ENCODE results near the gene IRX3. TPM values are rescaled to one million over a fixed set of nuclear protein-coding genes. Genes with fewer than 3 reads are reported as not detected.

IRX3 gene
- total RNA-seq, 4 donors from 2014 or later, result 4.0 to 22.6 (median 8.9) TPM

DNA sequence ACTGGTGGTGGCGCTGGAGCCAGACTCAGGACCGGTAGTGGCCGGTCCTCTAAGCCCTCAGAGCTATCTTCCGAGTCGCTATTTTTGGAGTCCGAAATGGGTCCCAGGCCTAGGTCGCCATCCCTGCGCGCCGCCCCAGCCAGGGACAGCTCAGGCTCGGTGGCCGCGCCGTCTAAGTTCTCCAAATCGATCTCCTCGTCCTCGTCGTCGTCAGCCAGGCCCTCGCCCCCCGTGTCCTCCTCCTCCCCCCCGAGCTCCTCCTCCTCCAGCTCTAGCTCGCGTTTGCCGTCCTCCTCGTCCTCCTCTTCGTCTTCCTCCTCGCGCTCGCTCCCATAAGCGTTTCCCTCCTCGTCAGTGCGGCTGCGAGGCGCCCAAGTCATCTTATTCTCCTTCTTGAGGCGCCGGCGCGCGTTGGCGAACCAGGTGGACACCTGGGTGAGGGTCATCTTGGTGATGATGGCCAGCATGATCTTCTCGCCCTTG, 1.6 kb downstream of the IRX3 start:
- intact Hi-C loops (cut with DNase I), result loop anchor here (5.0 kb wide), 1 partner anchor 647 kb away; the partner anchor contains the start of gene IRX5
- peak overlapping the region in 1 of 3 donors; percentile 81 for H3K27ac ChIP-seq
- TF ChIP-seq POLR2A (IDR thresholded peaks at IDR 0.05), result no peak
- TF ChIP-seq, protein P1, sequence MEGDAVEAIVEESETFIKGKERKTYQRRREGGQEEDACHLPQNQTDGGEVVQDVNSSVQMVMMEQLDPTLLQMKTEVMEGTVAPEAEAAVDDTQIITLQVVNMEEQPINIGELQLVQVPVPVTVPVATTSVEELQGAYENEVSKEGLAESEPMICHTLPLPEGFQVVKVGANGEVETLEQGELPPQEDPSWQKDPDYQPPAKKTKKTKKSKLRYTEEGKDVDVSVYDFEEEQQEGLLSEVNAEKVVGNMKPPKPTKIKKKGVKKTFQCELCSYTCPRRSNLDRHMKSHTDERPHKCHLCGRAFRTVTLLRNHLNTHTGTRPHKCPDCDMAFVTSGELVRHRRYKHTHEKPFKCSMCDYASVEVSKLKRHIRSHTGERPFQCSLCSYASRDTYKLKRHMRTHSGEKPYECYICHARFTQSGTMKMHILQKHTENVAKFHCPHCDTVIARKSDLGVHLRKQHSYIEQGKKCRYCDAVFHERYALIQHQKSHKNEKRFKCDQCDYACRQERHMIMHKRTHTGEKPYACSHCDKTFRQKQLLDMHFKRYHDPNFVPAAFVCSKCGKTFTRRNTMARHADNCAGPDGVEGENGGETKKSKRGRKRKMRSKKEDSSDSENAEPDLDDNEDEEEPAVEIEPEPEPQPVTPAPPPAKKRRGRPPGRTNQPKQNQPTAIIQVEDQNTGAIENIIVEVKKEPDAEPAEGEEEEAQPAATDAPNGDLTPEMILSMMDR (IDR thresholded peaks at IDR 0.05), result no peak
- H3K9me3 ChIP-seq, result no peaks in the 10 kb centered on the region
- H3K4me3 ChIP-seq (replicated peaks in 1 of 3), result peak overlapping the region in 2 of 3 donors; percentile 35 to 64
- DNase-seq, result peak in 1 of 2 donors; percentile 10
- H3K4me1 ChIP-seq, result peaks cover 30 to 48% of the 10 kb centered on the region in 2 donors
- 6 to 8% methylated on average over 38 to 41 of the region's 42 CpGs for WGBS, 2 donors
- H3K36me3 ChIP-seq, result no peaks in the 10 kb centered on the region
- peaks cover 51% of the 10 kb centered on the region for H3K27me3 ChIP-seq

DNA sequence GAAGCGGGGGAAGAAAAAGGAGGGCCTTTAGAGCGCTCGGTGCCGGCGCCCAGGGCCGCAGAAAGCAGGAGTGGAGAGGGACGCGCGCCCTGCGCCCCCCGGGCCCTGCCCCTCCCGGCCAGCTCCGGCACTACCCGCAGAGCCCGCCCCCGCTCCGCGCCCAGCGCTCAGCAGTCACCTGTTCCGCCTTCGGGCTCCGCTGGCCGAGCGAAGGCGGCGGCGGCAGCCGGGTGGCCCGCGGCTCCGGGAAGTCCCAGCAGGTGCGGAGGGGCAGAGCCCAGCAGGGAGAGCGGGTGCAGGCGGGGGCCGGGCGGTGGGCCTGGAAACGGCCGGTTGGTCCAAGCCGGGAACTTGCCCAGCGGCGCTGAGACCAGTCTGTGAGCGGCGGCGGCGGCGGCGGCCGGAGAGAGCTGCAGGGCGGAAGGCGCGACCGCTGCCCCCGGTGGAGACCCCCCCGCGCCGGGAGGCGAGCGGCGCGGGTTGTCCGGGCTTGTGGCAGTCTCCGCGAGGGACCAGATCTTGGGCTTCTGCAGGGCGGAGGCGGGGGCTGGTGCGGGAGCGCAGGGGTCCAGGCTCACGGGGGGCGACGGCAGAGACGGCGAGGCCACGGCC, 2.2 kb downstream of the IRX3 start:
- H3K27ac ChIP-seq, result no peak overlapping the region
- peak; percentile 53 to 59 for DNase-seq
- peaks cover 48% of the 10 kb centered on the region for H3K27me3 ChIP-seq

DNA sequence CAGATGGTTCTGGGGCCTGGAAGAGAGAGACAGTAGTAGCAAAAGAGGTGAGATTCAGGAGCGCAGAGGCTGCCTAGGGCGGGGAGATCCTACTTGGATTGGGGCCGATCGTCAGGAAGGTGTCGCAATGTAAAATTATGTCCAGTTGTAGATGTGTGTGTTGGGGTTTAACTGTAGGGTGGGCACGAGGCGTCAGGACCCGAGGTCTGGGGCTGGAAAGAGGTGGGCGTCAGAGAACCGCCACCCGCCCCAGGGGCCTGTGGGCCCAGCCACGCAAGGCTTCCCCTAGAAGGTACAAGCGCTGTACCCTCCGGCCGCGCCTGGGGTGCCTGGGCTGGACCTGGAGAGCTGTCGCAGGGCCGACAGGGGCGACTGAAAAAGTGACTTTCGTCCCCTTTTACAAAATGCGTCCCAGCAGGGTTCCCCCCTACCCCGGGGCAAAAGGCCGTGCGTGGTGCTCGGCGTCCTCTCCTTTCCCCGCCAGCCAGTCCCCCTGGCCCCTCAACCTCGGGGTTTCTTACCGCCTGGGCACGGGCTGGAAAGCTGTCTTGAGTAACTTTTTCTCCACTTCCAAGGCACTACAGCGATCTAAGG, 2.8 kb downstream of the IRX3 start:
- WGBS, 2 donors, result 20 to 27% methylated on average over 22 to 30 of the region's 31 CpGs
- peak overlapping the region in 2 of 3 donors; percentile 22 to 64 for H3K4me3 ChIP-seq (replicated peaks in 1 of 3)
- no peak overlapping the region for H3K27ac ChIP-seq
- H3K27me3 ChIP-seq, result peaks cover 42% of the 10 kb centered on the region
- TF ChIP-seq, protein P1 (IDR thresholded peaks at IDR 0.05), result no peak
- no peak for TF ChIP-seq POLR2A (IDR thresholded peaks at IDR 0.05)
- intact Hi-C loops (cut with DNase I), result loop anchor here (5.0 kb wide), 1 partner anchor 648 kb away; the partner anchor contains the start of gene IRX5
- H3K36me3 ChIP-seq, result no peaks in the 10 kb centered on the region
- DNase-seq, result no peak
- H3K4me1 ChIP-seq, result peaks cover 29 to 41% of the 10 kb centered on the region in 2 donors
- H3K9me3 ChIP-seq, result no peaks in the 10 kb centered on the region

More for the DNA sequence above, 2.2 kb downstream of the IRX3 start:
- Histone ChIP-seq H3K36me3 (no peaks in the 10 kb centered on the region), H3K4me3 (replicated peaks in 1 of 3) (peak overlapping the region in 2 of 3 donors; percentile 22 to 64), H3K4me1 (peaks cover 29 to 47% of the 10 kb centered on the region in 2 donors), H3K9me3 (no peaks in the 10 kb centered on the region)
- intact Hi-C loops (cut with DNase I), result loop anchor here (5.0 kb wide), 1 partner anchor 648 kb away; the partner anchor contains the start of gene IRX5
- 1 to 3% methylated on average over 11 to 17 of the region's 73 CpGs for WGBS, 2 donors
- TF ChIP-seq, protein P1 (IDR thresholded peaks at IDR 0.05), result no peak
- no peak for TF ChIP-seq POLR2A (IDR thresholded peaks at IDR 0.05)

DNA sequence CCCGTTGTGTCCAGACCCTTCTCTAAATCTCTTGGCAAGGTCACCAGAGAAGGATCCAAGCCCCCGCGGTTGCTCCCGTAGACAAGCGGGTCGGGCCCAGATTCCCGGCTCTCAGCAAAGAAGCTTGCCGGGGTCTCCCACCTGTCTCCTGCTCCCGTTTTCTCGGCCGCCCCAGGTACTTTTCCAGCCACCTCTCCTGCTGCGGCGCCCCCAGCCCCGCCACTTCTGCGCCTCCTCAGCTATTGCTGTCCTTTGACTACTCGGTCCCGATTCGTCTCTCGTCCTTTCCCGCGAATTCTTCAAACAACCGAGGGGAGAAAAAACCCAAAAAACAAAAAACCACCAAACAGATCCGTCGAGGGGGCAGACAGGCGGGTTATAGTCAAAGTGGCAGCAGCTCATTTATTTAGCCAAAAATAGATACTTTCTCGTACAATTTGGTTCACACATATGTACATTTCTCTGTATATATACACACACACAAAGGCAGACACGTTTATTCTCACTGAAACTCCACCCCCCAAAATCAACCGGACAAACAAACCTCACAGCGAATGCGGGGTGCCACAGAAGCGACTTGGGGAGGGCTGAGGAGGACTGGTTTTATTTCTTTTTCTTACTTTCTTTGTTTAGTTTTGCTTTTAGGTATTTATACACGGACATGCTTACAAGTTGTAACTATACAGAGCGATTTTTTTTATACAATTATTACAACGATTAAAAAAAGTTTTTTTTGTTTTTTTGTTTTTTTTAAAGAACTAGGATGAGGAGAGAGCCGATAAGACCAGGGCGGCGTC, 3.5 kb downstream of the IRX3 start:
- Histone ChIP-seq H3K9me3 (no peaks in the 10 kb centered on the region), H3K27me3 (peaks cover 38% of the 10 kb centered on the region), H3K4me1 (peaks cover 31 to 47% of the 10 kb centered on the region in 2 donors), H3K27ac (no peak overlapping the region), H3K4me3 (replicated peaks in 1 of 3) (peak overlapping the region in 1 of 3 donors; percentile 64), H3K36me3 (no peaks in the 10 kb centered on the region)
- TF ChIP-seq POLR2A (IDR thresholded peaks at IDR 0.05), result no peak
- TF ChIP-seq, protein P1 (IDR thresholded peaks at IDR 0.05), result no peak
- WGBS, 2 donors, result 20 to 35% methylated on average over 37 of the region's 37 CpGs
- no peak for DNase-seq
- intact Hi-C loops (cut with DNase I), result loop anchor here (5.0 kb wide), 1 partner anchor 649 kb away; the partner anchor contains the start of gene IRX5

All from thyroid gland (tissue), 4 donors.